DND-41 (cell line): ENCODE data around the gene KPRP.

Experiments
- ATAC-seq: fragments of 200-7000 bp; cut with Tn5 transposase; 3 replicates; pipeline ENCODE4 v1.9.1; 2021; ENCODE audit warnings: low read depth; ENCODE audit not compliant: insufficient read depth
- DNase-seq: peaks from one replicate; pipeline ENCODE4 v3.0.0-alpha.2; 2020
- H2AFZ ChIP-seq: 2 replicates; pipeline ENCODE4 v1.6.0; 2012; ENCODE audit warnings: low read depth, low read length
- H3K27ac ChIP-seq: 2 replicates; pipeline ENCODE4 v1.5.1; 2012; ENCODE audit warnings: low read length, inconsistent platforms
- H3K27me3 ChIP-seq: fragments of 200-600 bp; sonication (generic); 2 replicates; pipeline ENCODE4 v1.6.0; 2012; ENCODE audit warnings: low read length, mild to moderate bottlenecking, inconsistent platforms; ENCODE audit not compliant: insufficient read depth, poor library complexity
- H3K36me3 ChIP-seq: 2 replicates; pipeline ENCODE4 v1.5.1; 2012; ENCODE audit warnings: low read length, inconsistent platforms; ENCODE audit not compliant: insufficient read depth
- H3K4me1 ChIP-seq: 2 replicates; pipeline ENCODE4 v1.5.1; 2012; ENCODE audit warnings: mild to moderate bottlenecking, low read length; ENCODE audit not compliant: insufficient read depth
- H3K4me2 ChIP-seq: 2 replicates; pipeline ENCODE4 v1.6.0; 2012; ENCODE audit warnings: mild to moderate bottlenecking, moderate library complexity, low read length, inconsistent platforms; ENCODE audit not compliant: insufficient read depth
- H3K4me3 ChIP-seq, 2 experiments: fragments of 200-600 bp in 1 of 2; shearing (Covaris generic) in 1 of 2; 2 replicates each; pipeline ENCODE4 v1.5.1; 2012 to 2016; ENCODE audit warnings: inconsistent platforms in 2 of 2, low read length in 2 of 2, mild to moderate bottlenecking in 2 of 2, low read depth in 1 of 2, moderate library complexity in 1 of 2
- H3K79me2 ChIP-seq: 2 replicates; pipeline ENCODE4 v1.6.0; 2012; ENCODE audit warnings: low read length, inconsistent platforms; ENCODE audit not compliant: insufficient read depth
- H3K9ac ChIP-seq: 2 replicates; pipeline ENCODE4 v1.6.0; 2012; ENCODE audit warnings: low read depth, mild to moderate bottlenecking, inconsistent platforms, low read length, moderate library complexity
- H3K9me3 ChIP-seq: 2 replicates; pipeline ENCODE4 v1.5.1; 2012; ENCODE audit warnings: low read length, moderate library complexity, mild to moderate bottlenecking, inconsistent platforms; ENCODE audit not compliant: insufficient read depth, severe bottlenecking
- H4K20me1 ChIP-seq: 2 replicates; pipeline ENCODE4 v1.6.0; 2012; ENCODE audit warnings: low read length; ENCODE audit not compliant: insufficient read depth
- CTCF ChIP-seq: IDR thresholded peaks from 2 replicates; pipeline ENCODE4 v1.5.1; 2012; ENCODE audit warnings: borderline replicate concordance, low read length, moderate library complexity, mild to moderate bottlenecking; ENCODE audit not compliant: poor library complexity, severe bottlenecking; ENCODE audit errors: extremely low read depth
- EZH2 ChIP-seq: IDR thresholded peaks from 3 replicates; pipeline ENCODE4 v1.6.1; 2012; ENCODE audit warnings: borderline replicate concordance, low read depth, mild to moderate bottlenecking, moderate library complexity, low read length, inconsistent platforms; ENCODE audit not compliant: severe bottlenecking

KPRP gene

GRCh38 chr1:152761609-152762213 is 3.9 kb downstream of the KPRP start:
- Histone ChIP-seq H4K20me1 (no peaks in the 10 kb centered on the region), H3K4me3 (no peak overlapping the region), H3K79me2 (no peaks in the 10 kb centered on the region), H3K4me1 (no peaks in the 10 kb centered on the region), H3K9ac (no peak overlapping the region), H3K36me3 (no peaks in the 10 kb centered on the region), H3K27ac (no peak overlapping the region), H3K9me3 (no peaks in the 10 kb centered on the region), H2AFZ (no peak overlapping the region), H3K4me2 (no peak overlapping the region), H3K27me3 (no peaks in the 10 kb centered on the region)
- no peak for TF ChIP-seq CTCF
- no peak for TF ChIP-seq EZH2
- DNase-seq (no peak), ATAC-seq (no peak)

GRCh38 chr1:152768847-152769533 is 11.2 kb downstream of the KPRP start:
- no peak for ATAC-seq
- Histone ChIP-seq H3K36me3 (no peaks in the 10 kb centered on the region), H3K9me3 (no peaks in the 10 kb centered on the region), H3K79me2 (no peaks in the 10 kb centered on the region), H3K9ac (no peak overlapping the region), H2AFZ (no peak overlapping the region), H3K27ac (no peak overlapping the region), H3K4me2 (no peak overlapping the region), H3K4me1 (no peaks in the 10 kb centered on the region), H3K27me3 (no peaks in the 10 kb centered on the region), H3K4me3 (no peak overlapping the region), H4K20me1 (no peaks in the 10 kb centered on the region)
- DNase-seq, result no peak
- TF ChIP-seq CTCF (no peak), EZH2 (no peak)

GRCh38 chr1:152770411-152770810 is 12.6 kb downstream of the KPRP start:
- Histone ChIP-seq H3K27ac (no peak overlapping the region), H3K27me3 (no peaks in the 10 kb centered on the region), H3K9ac (no peak overlapping the region), H3K36me3 (no peaks in the 10 kb centered on the region), H3K79me2 (no peaks in the 10 kb centered on the region), H3K4me3 (no peak overlapping the region), H3K4me1 (no peaks in the 10 kb centered on the region), H2AFZ (no peak overlapping the region), H3K9me3 (no peaks in the 10 kb centered on the region), H4K20me1 (no peaks in the 10 kb centered on the region), H3K4me2 (no peak overlapping the region)
- ATAC-seq, result no peak
- TF ChIP-seq EZH2, result no peak
- no peak for TF ChIP-seq CTCF
- DNase-seq, result no peak
